ENCODE data around the gene TMEM131L. TPM values are rescaled to one million over a fixed set of nuclear protein-coding genes. Genes with fewer than 3 reads are reported as not detected.

Gene TMEM131L
- total RNA-seq, 3 donors from 2014 or later = 5.9 to 9.8 (median 6.7) TPM

- H3K36me3 ChIP-seq (ENCODE audit: low read depth) = no peaks in the 10 kb centered on the region
- H3K9me3 ChIP-seq = no peaks in the 10 kb centered on the region
- DNase-seq = peak in 2 of 3 donors; percentile 56 to 80
- TF ChIP-seq CTCF (IDR thresholded peaks at IDR 0.05) = peak; percentile 50
- no peaks in the 10 kb centered on the region for H3K4me1 ChIP-seq (ENCODE audit: low read depth)
- intact Hi-C loops (cut with DNase I, micrococcal nuclease) = loop anchor here (5.0 to 10.0 kb wide), 2 partner anchors 139 to 142 kb away; no protein-coding TSS in a partner anchor
- no peak overlapping the region for H3K4me3 ChIP-seq
- peak; percentile 97 for ATAC-seq
Measured at GRCh38 chr4:153432965-153433753, 33.0 kb upstream of the TMEM131L start.

- intact Hi-C loops (cut with DNase I, micrococcal nuclease) = loop anchor here (5.0 to 10.0 kb wide), 2 partner anchors 139 to 141 kb away; no protein-coding TSS in a partner anchor
- DNase-seq = no peak
- no peak for ATAC-seq
- TF ChIP-seq CTCF (IDR thresholded peaks at IDR 0.05) = no peak
- Histone ChIP-seq H3K36me3 (ENCODE audit: low read depth) (no peaks in the 10 kb centered on the region), H3K4me3 (no peak overlapping the region), H3K9me3 (no peaks in the 10 kb centered on the region), H3K4me1 (ENCODE audit: low read depth) (no peaks in the 10 kb centered on the region)
Measured at GRCh38 chr4:153433754-153434105, 32.4 kb upstream of the TMEM131L start.

- no peaks in the 10 kb centered on the region for H3K9me3 ChIP-seq
- TF ChIP-seq CTCF (IDR thresholded peaks at IDR 0.05) = no peak
- DNase-seq = no peak
- no peak for ATAC-seq
- no peaks in the 10 kb centered on the region for H3K36me3 ChIP-seq (ENCODE audit: low read depth)
- intact Hi-C loops (cut with DNase I, micrococcal nuclease) = loop anchor here (5.0 to 10.0 kb wide), 2 partner anchors 138 to 141 kb away; no protein-coding TSS in a partner anchor
- no peaks in the 10 kb centered on the region for H3K4me1 ChIP-seq (ENCODE audit: low read depth)
- no peak overlapping the region for H3K4me3 ChIP-seq
Measured at GRCh38 chr4:153434190-153434589, 32.0 kb upstream of the TMEM131L start.

GRCh38 chr4:153438916-153439756, 27.0 kb upstream of the TMEM131L start:
- TF ChIP-seq CTCF (IDR thresholded peaks at IDR 0.05) = no peak
- no peak for DNase-seq
- no peaks in the 10 kb centered on the region for H3K4me1 ChIP-seq (ENCODE audit: low read depth)
- intact Hi-C loops (cut with DNase I, micrococcal nuclease) = loop anchor here in 1 of 2 donors (10.0 kb wide), 1 partner anchor 136 kb away; no protein-coding TSS in a partner anchor
- H3K36me3 ChIP-seq (ENCODE audit: low read depth) = no peaks in the 10 kb centered on the region
- peak; percentile 65 for ATAC-seq
- H3K9me3 ChIP-seq = no peaks in the 10 kb centered on the region
- no peak overlapping the region for H3K4me3 ChIP-seq

GRCh38 chr4:153439831-153440230, 26.3 kb upstream of the TMEM131L start:
- TF ChIP-seq CTCF (IDR thresholded peaks at IDR 0.05) = no peak
- intact Hi-C loops (cut with DNase I, micrococcal nuclease) = loop anchor here in 1 of 2 donors (10.0 kb wide), 1 partner anchor 135 kb away; no protein-coding TSS in a partner anchor
- Histone ChIP-seq H3K9me3 (no peaks in the 10 kb centered on the region), H3K36me3 (ENCODE audit: low read depth) (no peaks in the 10 kb centered on the region), H3K4me3 (no peak overlapping the region), H3K4me1 (ENCODE audit: low read depth) (no peaks in the 10 kb centered on the region)
- ATAC-seq (no peak), DNase-seq (no peak)

All from mucosa of descending colon (tissue), 3 donors.